GM21526 (cell line): ENCODE results near the gene MEIOSIN.

Experiments used
- ATAC-seq: cut with Tn5 transposase; IDR thresholded peaks from one replicate; pipeline ENCODE4 v1.9.1; 2021; ENCODE audit warnings: moderate library complexity; ENCODE audit not compliant: unreplicated experiment, low FRiP score

Gene MEIOSIN

GRCh38 chr19:45764475-45764874 is 31.2 kb downstream of the MEIOSIN start:
- no peak for ATAC-seq

GRCh38 chr19:45764945-45765701 is 31.9 kb downstream of the MEIOSIN start:
- no peak for ATAC-seq

- ATAC-seq = no peak
These were observed 32.6 kb downstream of the MEIOSIN start for GRCh38 chr19:45765702-45766295.

GRCh38 chr19:45766296-45766868 is 33.1 kb downstream of the MEIOSIN start:
- no peak for ATAC-seq

GRCh38 chr19:45766869-45767346 is 33.7 kb downstream of the MEIOSIN start:
- ATAC-seq = no peak

- no peak for ATAC-seq
These were observed 34.2 kb downstream of the MEIOSIN start for GRCh38 chr19:45767410-45767880.

- no peak for ATAC-seq
These were observed 34.8 kb downstream of the MEIOSIN start for GRCh38 chr19:45767881-45768654.

- ATAC-seq = no peak
These were observed 35.4 kb downstream of the MEIOSIN start for GRCh38 chr19:45768655-45768983.

- peak; percentile 64 for ATAC-seq
These were observed 35.9 kb downstream of the MEIOSIN start, which contains the start of gene SIX5 for GRCh38 chr19:45768984-45769782. SIX5 (minus strand) TSS chr19:45769252; CDS start chr19:45768844, 408 bp downstream.

GRCh38 chr19:45769821-45770191 is 36.6 kb downstream of the MEIOSIN start:
- no peak for ATAC-seq

- peak; percentile 42 for ATAC-seq
These were observed 37.2 kb downstream of the MEIOSIN start for GRCh38 chr19:45770192-45771101.

- ATAC-seq = no peak
These were observed 38.2 kb downstream of the MEIOSIN start for GRCh38 chr19:45771311-45771933.

GRCh38 chr19:45772130-45772840 is 39.0 kb downstream of the MEIOSIN start:
- ATAC-seq = no peak

GRCh38 chr19:45772912-45773311 is 39.7 kb downstream of the MEIOSIN start:
- no peak for ATAC-seq

GRCh38 chr19:45773384-45773783 is 40.1 kb downstream of the MEIOSIN start:
- no peak for ATAC-seq

GRCh38 chr19:45774765-45775164 is 41.5 kb downstream of the MEIOSIN start:
- no peak for ATAC-seq

GRCh38 chr19:45777395-45777961 is 44.2 kb downstream of the MEIOSIN start:
- ATAC-seq = no peak
